NCI-H1436 treated with DMSO at 0.1 percent for 48 hours (cell line): ENCODE data around the gene KIAA0040.

ENCODE experiments used
- DNase-seq: peaks from one replicate; lab custom pipeline; 2025; lab: John Stamatoyannopoulos, UW

KIAA0040 gene

GRCh38 chr1:175200678-175201521 is 8.3 kb upstream of the KIAA0040 start:
- DNase-seq = no peak

- no peak for DNase-seq
Measured at GRCh38 chr1:175198332-175198731, 5.8 kb upstream of the KIAA0040 start.

- DNase-seq = no peak
Measured at GRCh38 chr1:175197531-175197930, 5.0 kb upstream of the KIAA0040 start.

- DNase-seq = no peak
Measured at GRCh38 chr1:175195798-175196197, 3.2 kb upstream of the KIAA0040 start.

- DNase-seq = no peak
Measured at GRCh38 chr1:175195281-175195680, 2.7 kb upstream of the KIAA0040 start.

- no peak for DNase-seq
Measured at GRCh38 chr1:175193527-175193910, 943 bp upstream of the KIAA0040 start.

- DNase-seq = no peak
Measured at GRCh38 chr1:175192111-175192629, 406 bp downstream of the KIAA0040 start.

GRCh38 chr1:175191659-175192058 is 917 bp downstream of the KIAA0040 start:
- no peak for DNase-seq

GRCh38 chr1:175188936-175189335 is 3.6 kb downstream of the KIAA0040 start:
- no peak for DNase-seq

- DNase-seq = no peak
Measured at GRCh38 chr1:175186433-175187160, 6.0 kb downstream of the KIAA0040 start.

GRCh38 chr1:175185903-175186302 is 6.7 kb downstream of the KIAA0040 start:
- DNase-seq = no peak

- DNase-seq = no peak
Measured at GRCh38 chr1:175183586-175183985, 9.0 kb downstream of the KIAA0040 start.

- no peak for DNase-seq
Measured at GRCh38 chr1:175182201-175182746, 10.3 kb downstream of the KIAA0040 start.

GRCh38 chr1:175179837-175180590 is 12.6 kb downstream of the KIAA0040 start:
- no peak for DNase-seq

- DNase-seq = no peak
Measured at GRCh38 chr1:175178456-175178855, 14.1 kb downstream of the KIAA0040 start.

GRCh38 chr1:175178056-175178455 is 14.5 kb downstream of the KIAA0040 start:
- DNase-seq = no peak

- no peak for DNase-seq
Measured at GRCh38 chr1:175176246-175176645, 16.3 kb downstream of the KIAA0040 start.

- DNase-seq = no peak
Measured at GRCh38 chr1:175174309-175175102, 18.1 kb downstream of the KIAA0040 start.

- no peak for DNase-seq
Measured at GRCh38 chr1:175173531-175173930, 19.0 kb downstream of the KIAA0040 start.

- peak; percentile 34 for DNase-seq
Measured at GRCh38 chr1:175172503-175172902, 20.1 kb downstream of the KIAA0040 start.
